Measurements from ENCODE around the gene PPFIA4.
A peak's percentile ranks its signal among the peaks of the same experiment; 100 is the strongest.

PPFIA4 gene

DNA sequence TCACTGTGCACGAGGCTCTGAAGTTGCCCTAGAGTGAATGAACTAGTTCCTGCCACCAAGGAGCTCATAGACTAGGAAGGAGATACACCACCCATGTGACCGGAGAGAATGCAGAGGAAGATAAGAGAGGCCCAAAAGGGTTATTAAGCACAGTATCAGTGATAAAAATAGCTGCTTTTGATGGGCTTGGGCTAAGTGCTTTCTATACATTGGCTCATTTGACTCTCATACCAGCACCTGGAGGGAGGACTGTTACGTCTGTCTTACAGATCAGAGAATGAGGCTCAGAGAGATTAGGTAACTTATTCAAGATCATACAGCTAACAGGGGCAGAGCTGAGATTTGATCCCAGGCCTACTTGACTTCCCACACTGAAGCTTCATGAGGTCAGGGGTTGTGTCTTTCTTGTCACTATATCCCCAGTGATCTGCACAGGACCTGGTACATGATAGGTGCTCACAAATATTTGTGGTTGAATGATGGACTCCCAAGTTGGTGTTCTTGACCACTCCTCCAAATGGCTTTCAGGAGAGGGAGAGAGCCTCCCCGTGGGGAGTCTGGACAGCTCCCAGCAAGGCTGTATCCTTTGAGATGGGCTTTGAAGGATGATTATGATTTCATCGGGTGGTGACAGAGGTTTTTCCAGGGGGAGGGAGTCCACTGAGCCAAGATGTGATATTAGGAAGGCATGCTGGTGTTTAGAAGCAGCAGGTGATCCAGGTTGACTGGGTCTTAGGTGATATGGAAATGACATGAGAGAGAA lies 14.4 kb downstream of the PPFIA4 start:
- DNase-seq (ENCODE audit: low read depth, low spot score): no peak

DNA sequence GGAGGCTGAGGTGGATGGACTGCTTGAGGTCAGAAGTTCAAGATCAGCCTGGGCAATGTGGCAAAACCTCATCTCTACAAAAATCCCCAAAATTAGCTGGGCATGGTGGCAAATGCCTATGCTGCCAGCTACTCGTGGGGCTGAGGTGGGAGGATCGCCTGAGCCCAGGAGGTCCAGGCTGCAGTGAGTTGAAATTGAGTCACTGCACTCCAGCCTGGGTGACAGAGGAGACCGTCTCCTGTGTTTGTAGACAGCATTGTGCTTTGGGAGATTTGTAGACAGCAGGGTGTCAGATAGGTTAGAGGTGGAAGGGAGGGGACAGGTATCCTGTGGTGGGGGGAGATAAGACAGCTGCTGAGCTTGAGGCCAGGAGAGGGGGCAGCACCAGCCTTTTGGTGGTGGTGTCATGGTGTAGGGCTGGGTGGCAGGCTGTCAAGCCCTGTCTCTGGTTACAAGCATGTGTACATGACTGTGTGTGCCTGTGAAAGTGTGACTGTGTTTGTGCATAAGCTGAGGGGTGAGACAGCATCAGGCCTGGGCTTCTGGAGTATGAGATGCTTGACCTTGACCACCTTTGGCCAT lies 15.2 kb downstream of the PPFIA4 start:
- no peak for DNase-seq (ENCODE audit: low read depth, low spot score)

DNA sequence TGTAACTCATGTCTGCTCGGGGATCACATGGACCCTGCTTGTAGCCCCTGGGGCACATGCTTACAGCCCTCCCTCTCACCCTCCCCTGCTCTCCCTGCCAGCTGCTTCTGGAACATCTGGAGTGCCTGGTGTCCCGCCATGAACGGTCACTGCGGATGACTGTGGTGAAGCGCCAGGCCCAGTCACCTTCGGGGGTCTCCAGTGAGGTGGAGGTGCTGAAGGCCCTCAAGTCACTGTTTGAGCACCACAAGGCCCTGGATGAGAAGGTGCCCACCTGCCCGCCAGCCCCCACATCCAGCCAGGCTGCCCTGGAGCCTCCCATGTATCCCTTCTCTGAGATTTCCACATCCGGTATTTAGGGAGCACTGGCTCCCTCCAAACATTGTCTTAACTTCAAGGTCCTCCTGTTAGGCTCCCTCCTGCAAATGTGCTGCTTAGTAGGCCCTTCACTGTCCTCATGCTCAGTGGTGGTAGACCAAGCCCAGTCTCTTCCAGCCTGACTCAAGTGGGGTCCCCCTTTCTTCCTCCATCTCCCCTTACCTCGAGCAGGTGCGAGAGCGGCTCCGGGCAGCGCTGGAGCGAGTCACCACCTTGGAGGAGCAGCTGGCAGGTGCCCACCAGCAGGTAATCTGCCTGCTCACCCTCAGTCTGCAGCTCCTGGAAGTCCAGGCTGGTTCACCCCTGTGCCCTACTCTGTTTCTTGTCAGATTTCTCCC lies 17.7 kb downstream of the PPFIA4 start:
- DNase-seq (ENCODE audit: low read depth, low spot score): no peak

DNA sequence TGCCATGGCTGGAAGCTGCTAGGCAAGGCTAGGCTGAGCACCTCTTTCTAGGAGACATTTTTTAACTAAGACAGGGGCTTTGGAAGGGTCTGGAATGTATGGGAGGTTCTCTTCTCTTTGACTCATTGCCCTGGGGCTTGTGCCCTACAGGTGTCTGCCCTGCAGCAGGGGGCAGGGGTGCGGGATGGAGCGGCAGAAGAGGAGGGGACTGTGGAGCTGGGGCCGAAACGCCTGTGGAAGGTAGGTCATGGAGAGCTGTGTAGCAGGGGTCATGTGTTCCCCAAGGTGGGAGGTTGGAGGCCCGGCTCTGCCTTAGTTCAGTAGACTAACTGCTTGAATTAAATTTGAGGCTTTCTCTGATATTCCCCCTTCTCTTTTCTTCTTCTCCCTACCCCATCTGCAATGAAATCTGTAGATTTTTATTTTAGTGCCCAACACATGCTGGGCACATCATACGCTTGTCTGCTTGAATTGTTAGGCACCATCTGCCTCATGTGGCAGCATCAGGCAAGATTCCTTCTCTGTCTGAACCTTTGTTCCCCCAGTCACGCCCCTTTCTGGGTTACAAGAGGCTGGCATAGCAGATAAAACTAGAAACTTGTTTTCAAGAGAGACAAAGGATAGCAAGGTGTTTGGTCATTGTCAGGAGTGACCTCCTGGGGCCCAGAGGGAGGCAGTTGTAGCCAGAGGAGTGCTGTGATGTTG lies 18.4 kb downstream of the PPFIA4 start:
- DNase-seq (ENCODE audit: low read depth, low spot score): no peak

DNA sequence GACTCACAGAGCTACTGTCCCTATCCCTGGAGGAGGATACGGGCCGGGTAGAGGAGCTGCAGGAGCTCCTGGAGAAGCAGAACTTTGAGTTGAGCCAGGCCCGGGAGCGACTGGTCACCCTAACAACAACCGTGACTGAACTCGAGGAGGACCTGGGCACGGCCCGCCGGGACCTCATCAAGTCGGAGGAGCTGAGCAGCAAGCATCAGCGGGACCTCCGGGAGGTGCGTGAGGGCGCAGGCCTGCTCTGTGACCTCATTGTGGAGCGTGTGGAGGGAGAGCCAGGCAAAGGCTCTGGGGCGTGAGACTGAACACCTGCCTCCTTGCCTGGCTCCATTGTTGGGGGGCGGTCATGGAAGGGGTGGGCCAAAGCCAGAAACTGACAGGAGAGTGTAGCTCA lies 19.0 kb downstream of the PPFIA4 start:
- no peak for DNase-seq (ENCODE audit: low read depth, low spot score)

DNA sequence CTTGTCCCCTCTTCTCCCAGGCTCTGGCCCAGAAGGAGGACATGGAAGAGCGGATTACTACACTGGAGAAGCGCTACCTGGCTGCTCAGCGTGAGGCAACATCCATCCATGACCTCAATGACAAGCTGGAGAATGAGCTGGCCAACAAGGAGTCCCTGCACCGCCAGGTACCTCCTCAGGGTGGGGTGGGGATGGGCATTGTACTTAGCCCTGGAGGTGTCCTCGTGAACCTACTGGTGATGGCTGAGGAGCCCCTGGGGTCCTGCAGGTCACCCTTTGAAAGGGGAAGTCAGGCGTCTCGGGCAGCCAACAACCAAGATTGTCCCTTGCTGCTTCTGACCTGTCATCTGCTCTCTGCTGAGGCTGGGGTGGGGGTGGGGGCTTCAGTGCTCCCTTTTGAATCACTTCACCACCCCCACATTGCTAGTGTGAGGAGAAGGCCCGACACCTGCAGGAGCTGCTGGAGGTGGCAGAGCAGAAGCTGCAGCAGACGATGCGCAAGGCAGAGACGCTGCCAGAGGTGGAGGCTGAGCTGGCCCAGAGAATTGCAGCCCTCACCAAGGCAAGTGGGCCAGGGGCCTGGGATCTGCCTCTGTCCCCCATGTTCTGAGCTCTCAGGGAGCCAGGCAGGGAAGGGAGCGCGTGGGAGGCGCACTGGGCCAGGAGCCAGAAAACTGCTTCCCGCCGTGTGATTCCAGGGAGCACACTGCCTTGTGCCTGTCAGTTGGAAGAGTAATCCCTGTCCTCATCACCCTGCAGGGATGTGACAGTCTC lies 19.7 kb downstream of the PPFIA4 start:
- no peak for DNase-seq (ENCODE audit: low read depth, low spot score)

DNA sequence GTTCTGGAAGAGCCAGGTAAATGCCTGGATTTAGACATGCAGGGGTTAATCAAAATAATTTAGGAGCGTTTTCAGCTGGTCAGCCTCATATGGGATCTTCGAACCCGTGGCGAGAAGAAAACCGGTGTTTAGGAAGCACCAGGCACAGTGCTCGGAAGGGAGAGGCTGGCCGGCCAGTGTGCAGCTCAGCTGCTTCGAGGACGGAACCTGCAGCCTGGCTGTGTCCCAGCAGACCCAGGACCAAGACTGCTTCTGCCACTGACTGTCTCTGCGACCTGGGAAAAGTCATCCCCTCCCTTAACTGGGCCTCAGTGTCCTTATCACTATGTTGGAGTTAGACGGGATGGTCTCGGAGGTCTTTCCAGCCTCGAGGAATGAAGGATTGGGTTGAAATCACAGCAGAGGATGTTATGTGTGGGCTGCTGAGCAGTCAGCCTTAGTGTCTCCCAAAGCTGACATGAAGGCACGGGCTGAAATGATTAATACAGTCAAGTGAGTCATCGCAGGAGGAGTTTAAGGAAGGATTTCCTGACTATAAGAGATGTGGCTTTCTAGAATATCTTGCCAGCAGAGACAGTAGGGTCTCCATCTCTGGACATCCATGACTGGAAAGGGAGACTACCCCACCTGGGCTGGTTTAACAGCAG lies 20.8 kb downstream of the PPFIA4 start:
- DNase-seq (ENCODE audit: low read depth, low spot score): no peak

DNA sequence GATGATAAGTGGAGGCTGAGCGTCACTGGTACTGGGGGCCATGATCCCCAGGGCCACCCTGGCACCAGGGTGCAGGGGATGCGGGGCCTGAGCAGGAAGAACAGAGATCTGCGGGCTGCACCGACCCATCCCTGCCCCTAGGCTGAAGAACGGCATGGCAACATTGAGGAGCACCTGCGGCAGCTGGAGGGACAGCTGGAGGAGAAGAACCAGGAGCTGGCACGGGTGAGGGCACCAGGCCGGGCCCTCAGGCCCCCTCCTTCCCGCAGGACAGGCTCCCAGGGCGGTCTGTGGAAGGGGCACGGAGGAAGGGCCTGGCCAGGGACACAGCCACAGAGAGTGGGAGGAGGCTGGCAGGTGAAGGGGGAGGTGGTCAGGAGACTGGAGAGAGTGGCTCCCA lies 21.8 kb downstream of the PPFIA4 start:
- no peak for DNase-seq (ENCODE audit: low read depth, low spot score)

DNA sequence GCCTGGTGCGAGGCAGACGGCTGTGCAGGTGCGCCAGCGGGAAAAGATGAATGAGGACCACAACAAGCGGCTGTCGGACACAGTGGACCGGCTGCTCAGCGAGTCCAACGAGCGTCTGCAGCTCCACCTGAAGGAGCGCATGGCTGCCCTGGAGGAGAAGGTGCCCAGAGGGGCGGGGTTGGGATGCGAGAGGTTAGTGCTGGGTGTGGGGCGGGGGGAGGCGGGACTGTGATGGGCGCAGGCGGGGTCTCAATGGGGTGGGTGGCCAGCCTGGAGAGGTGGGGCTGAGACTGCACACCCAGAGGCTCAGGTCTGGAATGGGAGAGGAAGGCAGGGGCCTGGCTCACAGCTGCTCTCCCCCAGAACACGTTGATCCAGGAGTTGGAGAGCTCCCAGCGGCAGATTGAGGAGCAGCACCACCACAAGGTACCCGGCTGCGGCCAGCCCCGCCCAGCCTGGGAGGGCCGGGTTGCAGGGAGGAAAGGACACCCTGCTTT lies 22.3 kb downstream of the PPFIA4 start:
- peak; percentile 77 for DNase-seq (ENCODE audit: low read depth, low spot score)

DNA sequence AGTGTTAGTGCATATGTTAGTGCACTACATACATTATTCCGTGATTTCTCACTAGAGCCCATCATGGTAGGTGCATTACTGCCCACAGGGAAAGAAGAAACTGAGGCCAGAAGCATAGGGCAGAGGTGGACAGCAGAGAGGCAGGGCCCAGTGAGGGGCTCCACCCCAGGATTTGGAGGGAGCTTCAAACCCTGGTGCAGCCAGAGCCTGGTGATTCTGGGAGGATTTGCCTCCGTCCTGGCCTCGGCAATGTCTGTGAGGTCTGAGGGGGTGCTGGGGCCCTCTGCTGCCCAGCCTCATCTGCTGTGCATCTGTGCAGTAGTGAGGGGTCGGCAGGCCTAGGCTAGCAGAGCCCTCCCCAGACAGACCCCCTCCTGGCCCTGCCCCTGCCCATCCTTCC lies 22.8 kb downstream of the PPFIA4 start:
- no peak for DNase-seq (ENCODE audit: low read depth, low spot score)

DNA sequence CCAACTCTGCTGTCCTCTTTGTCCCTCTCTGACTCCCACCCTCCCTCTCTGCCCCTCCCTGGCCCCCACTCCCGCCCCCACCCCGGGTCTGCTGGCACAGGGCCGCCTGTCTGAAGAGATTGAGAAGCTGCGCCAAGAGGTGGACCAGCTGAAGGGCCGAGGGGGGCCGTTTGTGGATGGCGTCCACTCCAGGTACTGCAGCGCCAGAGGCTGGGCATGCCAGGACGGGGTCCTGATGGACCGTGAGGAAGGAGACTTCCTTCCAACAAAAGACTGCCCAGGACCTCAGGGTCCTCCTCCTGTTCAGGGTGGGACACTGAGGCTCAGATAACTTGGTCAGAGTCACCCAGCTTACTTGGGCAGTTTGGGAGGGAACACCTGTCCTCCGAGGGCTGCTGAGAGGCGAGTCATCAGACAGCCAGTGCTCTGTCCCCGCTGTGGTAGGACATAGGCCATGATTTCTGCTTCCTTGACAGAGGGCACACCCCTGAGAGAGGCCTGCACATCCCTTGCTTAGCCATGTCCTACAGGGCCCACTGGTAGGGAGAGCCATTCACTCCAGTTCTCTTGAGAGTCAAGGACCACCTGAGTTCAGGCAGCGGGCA lies 23.4 kb downstream of the PPFIA4 start:
- DNase-seq (ENCODE audit: low read depth, low spot score): no peak

DNA sequence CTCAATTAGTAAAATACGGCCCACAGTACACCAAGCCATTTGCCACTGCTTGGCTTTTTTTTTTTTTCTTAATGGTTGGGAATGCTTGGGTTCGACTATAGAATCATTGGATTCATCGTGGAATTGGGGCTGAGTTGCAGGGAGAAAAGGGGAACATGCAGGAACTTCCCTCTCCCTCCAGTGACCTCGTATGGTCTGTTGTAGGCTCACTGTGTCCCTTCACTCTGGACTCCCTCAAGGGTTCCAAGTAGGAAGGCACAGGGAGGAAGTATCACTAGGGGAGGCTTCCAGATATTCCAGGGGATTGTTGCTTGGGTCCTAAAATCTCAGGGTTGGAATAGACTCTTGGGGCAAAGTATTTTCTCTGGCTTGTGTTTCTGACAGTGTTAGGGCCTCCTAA lies 24.5 kb downstream of the PPFIA4 start:
- no peak for DNase-seq (ENCODE audit: low read depth, low spot score)

DNA sequence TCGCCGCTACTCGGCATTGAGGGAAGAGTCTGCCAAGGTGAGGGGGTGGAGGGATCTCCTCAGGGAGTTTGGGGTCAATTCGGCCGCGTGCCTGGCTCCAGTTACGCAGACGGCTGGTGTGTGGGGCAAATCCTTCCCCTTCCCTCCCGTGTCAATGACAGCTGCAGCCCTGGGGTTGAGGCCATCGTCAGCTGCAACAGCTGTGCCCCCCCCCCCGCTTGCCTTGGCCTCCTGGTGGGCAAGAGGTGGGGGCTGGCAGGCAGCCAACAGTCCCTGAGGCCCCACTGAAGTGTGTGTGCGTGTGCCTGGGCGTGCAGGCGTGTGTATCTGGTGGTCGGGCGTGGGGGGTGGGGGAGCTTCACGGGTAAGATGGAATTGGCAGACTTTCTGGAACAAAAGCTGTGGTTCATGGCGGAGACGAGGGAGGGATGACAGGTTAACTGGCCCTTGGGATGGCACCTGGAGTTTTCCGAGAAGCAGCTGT lies 25.6 kb downstream of the PPFIA4 start:
- DNase-seq (ENCODE audit: low read depth, low spot score): no peak

DNA sequence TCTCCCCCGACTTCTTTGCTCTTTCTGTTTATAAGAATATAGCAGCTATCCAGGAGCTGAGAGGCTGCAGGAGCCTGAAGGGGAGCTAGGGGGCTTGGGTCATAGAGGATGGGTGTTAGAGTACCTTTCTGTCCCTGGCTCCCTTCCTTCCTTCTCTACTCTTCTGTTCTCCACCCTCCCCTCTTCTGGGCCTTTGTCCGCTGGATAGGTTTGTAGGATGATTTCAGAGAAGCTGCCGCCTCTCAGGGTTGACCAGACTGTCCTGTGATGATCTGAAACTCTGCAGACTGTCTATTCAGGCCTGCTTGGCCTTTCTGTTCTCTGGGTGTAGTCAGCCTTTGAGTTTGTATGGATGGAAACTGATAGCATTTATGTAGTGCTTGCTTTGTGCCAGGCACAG lies 26.3 kb downstream of the PPFIA4 start:
- DNase-seq (ENCODE audit: low read depth, low spot score): no peak

DNA sequence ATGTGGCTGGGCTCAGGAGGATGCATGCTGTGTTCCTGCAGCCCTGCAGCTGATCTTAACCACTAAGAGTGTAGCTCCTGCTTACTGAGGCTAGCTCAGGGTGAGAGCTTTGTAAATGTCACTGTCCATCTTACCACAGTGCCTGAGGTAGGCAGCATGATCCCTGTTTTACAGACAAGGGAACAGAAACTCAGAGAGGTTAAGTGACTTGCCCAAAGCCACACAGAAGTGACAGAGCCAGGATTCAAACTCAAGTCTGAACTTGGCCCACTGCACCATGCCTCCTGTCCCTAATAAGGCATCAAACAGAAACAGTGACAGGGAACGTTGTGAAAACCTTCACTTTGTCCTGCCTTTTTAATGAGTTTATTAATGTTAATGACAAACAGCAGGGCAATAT lies 27.9 kb downstream of the PPFIA4 start:
- DNase-seq (ENCODE audit: low read depth, low spot score): no peak

DNA sequence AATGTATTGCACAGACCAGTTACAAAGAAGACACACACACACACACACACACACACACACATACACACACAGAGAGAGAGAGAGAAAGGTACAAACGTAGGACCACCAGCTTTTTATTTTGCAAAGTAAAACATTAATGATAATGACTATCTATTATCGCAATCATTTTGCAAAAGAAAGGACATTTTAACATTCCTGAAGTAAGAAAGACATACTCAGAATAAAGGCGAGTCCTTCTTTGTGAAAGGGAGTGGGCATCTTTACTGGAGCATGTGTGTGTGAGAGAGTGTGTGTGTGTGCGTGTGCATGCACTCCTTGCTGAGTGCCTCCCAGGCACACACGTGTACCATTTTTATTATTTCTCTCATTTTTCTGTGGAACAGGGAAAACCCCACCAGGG lies 28.4 kb downstream of the PPFIA4 start:
- no peak for DNase-seq (ENCODE audit: low read depth, low spot score)

DNA sequence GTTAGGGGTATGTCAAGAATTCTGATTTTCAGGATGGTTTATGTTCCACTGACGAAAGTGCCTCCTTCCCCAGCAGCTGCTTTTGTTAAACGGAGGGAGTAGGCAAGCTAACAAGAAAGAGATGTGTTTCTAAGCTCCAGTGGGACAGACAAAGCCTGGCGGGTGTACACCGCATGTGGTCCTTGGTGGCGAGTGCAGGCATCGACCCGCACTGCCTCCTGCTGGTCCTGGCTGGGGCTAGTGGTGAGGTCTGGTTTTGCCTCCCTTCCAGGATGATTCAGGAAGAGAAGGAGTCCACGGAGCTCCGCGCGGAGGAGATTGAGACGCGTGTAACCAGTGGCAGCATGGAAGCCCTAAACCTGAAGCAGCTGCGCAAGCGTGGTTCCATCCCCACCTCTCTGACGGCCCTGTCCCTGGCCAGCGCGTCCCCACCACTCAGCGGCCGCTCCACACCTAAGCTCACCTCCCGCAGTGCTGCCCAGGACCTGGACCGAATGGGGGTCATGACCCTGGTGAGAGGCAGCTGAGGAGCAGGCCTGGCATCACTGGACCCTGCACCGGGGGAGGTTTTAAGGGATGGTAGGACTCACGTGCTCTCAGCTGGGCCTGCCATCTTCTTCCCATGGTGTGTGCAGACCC lies 29.0 kb downstream of the PPFIA4 start:
- DNase-seq (ENCODE audit: low read depth, low spot score): peak; percentile 70

DNA sequence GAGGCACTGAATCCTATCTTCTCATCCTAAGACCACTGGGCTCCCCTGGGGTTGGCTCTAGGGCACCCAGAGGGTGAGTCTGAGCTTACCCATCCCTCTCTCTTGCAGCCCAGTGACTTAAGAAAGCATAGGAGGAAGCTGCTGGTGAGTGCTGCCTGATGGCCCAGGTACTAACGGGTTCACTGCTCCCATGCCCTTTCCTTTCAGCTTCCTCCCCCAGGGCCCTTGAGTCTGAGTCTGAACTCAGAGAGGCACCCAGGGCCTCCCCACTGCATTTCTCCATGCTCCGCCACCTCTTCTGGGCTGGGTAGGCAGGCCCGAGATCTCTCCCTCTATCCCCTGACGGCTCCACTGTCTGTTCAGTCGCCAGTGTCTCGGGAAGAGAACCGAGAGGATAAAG lies 29.7 kb downstream of the PPFIA4 start:
- no peak for DNase-seq (ENCODE audit: low read depth, low spot score)

DNA sequence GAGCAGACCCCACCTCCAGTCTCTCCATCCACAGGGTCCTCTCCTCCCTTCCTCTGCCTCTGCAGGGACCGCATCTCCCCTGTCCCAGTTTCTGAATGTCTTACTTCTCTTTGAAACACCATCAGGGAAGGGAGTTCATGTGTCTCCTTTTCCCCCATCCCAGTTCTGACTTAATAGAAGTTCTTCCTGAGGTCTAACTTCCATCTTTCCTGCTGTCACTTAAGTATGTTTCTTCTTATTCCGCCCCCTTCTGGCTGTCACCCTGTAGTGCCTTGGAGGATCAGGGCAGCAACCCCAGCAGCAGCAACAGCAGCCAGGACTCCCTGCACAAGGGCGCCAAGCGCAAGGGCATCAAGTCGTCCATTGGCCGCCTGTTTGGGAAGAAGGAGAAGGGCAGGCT lies 30.2 kb downstream of the PPFIA4 start:
- no peak for DNase-seq (ENCODE audit: low read depth, low spot score)
